ENCODE results near the gene ARHGEF25. TPM values are rescaled to one million over a fixed set of nuclear protein-coding genes. Genes with fewer than 3 reads are reported as not detected.
A peak's percentile ranks its signal among the peaks of the same experiment; 100 is the strongest.

The ARHGEF25 gene
- total and polyA plus RNA-seq, 2 of the 13 experiments (the other 11 are each of a cell fraction or from before 2014, with no cell fraction given), result 11.5 to 12.5 TPM

DNA sequence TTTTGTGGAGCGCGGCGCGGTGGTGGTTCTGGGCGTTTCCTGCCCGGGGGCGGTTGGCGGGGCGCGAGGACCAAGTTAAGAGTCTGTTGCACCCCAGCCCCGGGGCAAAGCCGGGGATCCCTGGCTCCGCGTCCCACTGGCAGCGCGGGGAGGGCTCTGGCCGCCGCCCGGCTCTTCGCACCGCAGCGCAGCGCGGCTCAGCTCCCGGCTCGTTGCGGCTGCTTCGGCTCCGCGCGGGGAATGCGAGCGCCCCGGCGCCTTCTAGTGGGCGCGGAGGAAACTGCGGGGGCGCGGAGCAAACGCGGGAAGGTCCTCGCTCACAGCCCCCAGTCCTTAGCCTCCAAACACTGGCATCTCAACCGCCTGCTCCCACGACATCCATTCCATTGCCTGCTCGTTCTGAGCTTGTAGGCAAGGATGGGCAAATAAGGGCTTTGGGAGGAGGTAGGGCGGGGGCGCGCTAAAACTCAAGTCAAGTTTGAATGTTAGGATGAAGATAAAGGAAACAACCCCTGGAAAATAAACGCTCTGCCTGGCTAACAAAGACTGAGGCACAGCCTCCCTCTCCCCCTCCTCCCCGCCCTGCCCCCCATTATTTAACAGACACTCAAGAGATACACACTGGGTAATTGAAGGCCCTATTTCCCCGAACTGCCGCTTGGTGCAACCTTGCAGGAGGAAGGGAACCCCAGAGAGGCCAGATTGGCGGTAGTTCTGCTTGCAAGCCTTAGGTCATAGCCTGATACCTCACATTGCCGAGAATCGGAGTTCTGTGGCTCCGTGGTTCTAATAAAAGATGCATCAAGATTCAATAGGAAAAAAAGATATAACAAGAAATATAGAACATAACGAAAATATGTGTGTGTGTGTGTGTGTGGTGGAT lies 22.0 kb downstream of the ARHGEF25 start, which contains the start of gene B4GALNT1 (continued):
- TF ChIP-seq, protein P1, sequence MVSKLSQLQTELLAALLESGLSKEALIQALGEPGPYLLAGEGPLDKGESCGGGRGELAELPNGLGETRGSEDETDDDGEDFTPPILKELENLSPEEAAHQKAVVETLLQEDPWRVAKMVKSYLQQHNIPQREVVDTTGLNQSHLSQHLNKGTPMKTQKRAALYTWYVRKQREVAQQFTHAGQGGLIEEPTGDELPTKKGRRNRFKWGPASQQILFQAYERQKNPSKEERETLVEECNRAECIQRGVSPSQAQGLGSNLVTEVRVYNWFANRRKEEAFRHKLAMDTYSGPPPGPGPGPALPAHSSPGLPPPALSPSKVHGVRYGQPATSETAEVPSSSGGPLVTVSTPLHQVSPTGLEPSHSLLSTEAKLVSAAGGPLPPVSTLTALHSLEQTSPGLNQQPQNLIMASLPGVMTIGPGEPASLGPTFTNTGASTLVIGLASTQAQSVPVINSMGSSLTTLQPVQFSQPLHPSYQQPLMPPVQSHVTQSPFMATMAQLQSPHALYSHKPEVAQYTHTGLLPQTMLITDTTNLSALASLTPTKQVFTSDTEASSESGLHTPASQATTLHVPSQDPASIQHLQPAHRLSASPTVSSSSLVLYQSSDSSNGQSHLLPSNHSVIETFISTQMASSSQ (IDR thresholded peaks at IDR 0.05; ENCODE audit: low read depth), result no peak
- TF ChIP-seq, protein P1 (CRISPR knock-in tag; IDR thresholded peaks at IDR 0.05; ENCODE audit: borderline replicate concordance), result 0 out of 2 replicates have a peak, but pooled peaks have one; percentile 38
- TF ChIP-seq ZNF430 (CRISPR knock-in tag; IDR thresholded peaks at IDR 0.05), result 0 out of 2 replicates have a peak, but pooled peaks have one; percentile 70
- TF ChIP-seq, protein P2, sequence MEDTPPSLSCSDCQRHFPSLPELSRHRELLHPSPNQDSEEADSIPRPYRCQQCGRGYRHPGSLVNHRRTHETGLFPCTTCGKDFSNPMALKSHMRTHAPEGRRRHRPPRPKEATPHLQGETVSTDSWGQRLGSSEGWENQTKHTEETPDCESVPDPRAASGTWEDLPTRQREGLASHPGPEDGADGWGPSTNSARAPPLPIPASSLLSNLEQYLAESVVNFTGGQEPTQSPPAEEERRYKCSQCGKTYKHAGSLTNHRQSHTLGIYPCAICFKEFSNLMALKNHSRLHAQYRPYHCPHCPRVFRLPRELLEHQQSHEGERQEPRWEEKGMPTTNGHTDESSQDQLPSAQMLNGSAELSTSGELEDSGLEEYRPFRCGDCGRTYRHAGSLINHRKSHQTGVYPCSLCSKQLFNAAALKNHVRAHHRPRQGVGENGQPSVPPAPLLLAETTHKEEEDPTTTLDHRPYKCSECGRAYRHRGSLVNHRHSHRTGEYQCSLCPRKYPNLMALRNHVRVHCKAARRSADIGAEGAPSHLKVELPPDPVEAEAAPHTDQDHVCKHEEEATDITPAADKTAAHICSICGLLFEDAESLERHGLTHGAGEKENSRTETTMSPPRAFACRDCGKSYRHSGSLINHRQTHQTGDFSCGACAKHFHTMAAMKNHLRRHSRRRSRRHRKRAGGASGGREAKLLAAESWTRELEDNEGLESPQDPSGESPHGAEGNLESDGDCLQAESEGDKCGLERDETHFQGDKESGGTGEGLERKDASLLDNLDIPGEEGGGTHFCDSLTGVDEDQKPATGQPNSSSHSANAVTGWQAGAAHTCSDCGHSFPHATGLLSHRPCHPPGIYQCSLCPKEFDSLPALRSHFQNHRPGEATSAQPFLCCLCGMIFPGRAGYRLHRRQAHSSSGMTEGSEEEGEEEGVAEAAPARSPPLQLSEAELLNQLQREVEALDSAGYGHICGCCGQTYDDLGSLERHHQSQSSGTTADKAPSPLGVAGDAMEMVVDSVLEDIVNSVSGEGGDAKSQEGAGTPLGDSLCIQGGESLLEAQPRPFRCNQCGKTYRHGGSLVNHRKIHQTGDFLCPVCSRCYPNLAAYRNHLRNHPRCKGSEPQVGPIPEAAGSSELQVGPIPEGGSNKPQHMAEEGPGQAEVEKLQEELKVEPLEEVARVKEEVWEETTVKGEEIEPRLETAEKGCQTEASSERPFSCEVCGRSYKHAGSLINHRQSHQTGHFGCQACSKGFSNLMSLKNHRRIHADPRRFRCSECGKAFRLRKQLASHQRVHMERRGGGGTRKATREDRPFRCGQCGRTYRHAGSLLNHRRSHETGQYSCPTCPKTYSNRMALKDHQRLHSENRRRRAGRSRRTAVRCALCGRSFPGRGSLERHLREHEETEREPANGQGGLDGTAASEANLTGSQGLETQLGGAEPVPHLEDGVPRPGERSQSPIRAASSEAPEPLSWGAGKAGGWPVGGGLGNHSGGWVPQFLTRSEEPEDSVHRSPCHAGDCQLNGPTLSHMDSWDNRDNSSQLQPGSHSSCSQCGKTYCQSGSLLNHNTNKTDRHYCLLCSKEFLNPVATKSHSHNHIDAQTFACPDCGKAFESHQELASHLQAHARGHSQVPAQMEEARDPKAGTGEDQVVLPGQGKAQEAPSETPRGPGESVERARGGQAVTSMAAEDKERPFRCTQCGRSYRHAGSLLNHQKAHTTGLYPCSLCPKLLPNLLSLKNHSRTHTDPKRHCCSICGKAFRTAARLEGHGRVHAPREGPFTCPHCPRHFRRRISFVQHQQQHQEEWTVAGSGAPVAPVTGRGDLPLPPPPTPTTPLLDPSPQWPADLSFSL (CRISPR knock-in tag; IDR thresholded peaks at IDR 0.05), result no peak
- no peak for TF ChIP-seq TOE1 (CRISPR knock-in tag; IDR thresholded peaks at IDR 0.05)
- no peak for TF ChIP-seq ZNF720 (CRISPR knock-in tag; IDR thresholded peaks at IDR 0.05)
- TF ChIP-seq, protein P3, sequence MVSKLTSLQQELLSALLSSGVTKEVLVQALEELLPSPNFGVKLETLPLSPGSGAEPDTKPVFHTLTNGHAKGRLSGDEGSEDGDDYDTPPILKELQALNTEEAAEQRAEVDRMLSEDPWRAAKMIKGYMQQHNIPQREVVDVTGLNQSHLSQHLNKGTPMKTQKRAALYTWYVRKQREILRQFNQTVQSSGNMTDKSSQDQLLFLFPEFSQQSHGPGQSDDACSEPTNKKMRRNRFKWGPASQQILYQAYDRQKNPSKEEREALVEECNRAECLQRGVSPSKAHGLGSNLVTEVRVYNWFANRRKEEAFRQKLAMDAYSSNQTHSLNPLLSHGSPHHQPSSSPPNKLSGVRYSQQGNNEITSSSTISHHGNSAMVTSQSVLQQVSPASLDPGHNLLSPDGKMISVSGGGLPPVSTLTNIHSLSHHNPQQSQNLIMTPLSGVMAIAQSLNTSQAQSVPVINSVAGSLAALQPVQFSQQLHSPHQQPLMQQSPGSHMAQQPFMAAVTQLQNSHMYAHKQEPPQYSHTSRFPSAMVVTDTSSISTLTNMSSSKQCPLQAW (CRISPR knock-in tag; IDR thresholded peaks at IDR 0.05), result peak; percentile 59; the same call in 1 of the 2 replicates
- TF ChIP-seq MTA3 (CRISPR knock-in tag; IDR thresholded peaks at IDR 0.05), result no peak
- no peak for TF ChIP-seq SOX6 (IDR thresholded peaks at IDR 0.05)
- no peak for TF ChIP-seq SOX6 (CRISPR knock-in tag; IDR thresholded peaks at IDR 0.05)
- peak; percentile 61; the same call in 1 of the 2 replicates for TF ChIP-seq SPEN (CRISPR knock-in tag; IDR thresholded peaks at IDR 0.05; ENCODE audit: low read depth)
- no peak for TF ChIP-seq ZNF772 (CRISPR knock-in tag; IDR thresholded peaks at IDR 0.05)
- TF ChIP-seq RFX1 (IDR thresholded peaks at IDR 0.05), result no peak
- TF ChIP-seq CEBPB (IDR thresholded peaks at IDR 0.05; ENCODE audit: borderline replicate concordance, low read depth, low read length), result no peak
- TF ChIP-seq, protein P4, sequence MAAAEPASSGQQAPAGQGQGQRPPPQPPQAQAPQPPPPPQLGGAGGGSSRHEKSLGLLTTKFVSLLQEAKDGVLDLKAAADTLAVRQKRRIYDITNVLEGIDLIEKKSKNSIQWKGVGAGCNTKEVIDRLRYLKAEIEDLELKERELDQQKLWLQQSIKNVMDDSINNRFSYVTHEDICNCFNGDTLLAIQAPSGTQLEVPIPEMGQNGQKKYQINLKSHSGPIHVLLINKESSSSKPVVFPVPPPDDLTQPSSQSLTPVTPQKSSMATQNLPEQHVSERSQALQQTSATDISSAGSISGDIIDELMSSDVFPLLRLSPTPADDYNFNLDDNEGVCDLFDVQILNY (CRISPR knock-in tag; conservative IDR thresholded peaks at IDR 0.05), result 0 out of 2 replicates have a peak, but pooled peaks have one; percentile 39
- no peak for TF ChIP-seq ZNF354B (CRISPR knock-in tag; IDR thresholded peaks at IDR 0.05)
